SIG-M5 (cell line): ENCODE data around the gene SHFL.

ENCODE experiments used
- DNase-seq: peaks from one replicate; lab custom pipeline; 2025; lab: John Stamatoyannopoulos, UW

The SHFL gene

DNA sequence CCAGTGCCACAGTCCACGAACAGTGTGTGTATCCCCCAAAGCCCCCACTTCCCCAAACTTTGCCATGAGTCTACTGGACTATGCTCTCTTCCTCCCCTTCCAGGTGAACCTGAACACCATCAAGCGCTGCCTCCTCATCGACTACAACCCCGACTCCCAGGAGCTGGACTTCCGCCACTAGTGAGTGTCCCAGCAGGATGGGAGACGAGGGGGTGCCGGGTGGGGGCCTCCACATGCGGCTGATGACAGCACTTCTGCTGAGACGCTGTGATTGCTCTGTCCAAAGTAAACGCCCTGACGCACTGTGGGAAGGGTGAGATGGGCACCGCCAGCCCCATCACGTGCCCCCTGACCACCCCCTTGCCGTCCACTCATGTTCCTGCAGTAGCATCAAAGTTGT, 23.4 kb downstream of the SHFL start:
- DNase-seq: no peak

DNA sequence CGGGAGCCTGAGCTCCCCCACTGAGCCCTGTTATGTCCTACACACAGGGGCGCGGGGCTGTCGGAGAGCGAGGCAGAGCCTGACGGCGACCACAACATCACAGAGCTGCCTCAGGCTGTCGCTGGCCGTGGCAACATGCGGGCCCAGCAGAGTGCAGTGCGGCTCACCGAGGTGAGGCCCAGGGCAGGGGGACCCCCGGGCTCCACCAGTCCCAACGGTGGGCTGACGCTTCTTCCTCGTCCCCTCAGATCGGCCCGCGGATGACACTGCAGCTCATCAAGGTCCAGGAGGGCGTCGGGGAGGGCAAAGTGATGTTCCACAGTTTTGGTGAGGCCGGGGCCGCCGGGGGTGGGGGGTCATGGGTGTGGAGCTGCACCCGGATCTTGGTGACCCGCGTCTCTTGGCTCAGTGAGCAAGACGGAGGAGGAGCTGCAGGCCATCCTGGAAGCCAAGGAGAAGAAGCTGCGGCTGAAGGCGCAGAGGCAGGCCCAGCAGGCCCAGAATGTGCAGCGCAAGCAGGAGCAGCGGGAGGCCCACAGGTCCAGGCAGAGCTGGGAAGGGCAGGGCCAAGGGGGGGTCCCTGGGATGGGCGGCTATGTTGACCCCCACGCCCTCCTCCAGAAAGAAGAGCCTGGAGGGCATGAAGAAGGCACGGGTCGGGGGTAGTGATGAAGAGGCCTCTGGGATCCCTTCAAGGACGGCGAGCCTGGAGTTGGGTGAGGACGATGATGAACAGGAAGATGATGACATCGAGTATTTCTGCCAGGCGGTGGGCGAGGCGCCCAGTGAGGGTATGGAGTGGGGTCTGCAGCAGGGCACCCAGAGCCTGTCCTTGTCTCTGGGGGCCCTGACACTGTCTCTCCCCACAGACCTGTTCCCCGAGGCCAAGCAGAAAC, 24.2 kb downstream of the SHFL start:
- DNase-seq: no peak

DNA sequence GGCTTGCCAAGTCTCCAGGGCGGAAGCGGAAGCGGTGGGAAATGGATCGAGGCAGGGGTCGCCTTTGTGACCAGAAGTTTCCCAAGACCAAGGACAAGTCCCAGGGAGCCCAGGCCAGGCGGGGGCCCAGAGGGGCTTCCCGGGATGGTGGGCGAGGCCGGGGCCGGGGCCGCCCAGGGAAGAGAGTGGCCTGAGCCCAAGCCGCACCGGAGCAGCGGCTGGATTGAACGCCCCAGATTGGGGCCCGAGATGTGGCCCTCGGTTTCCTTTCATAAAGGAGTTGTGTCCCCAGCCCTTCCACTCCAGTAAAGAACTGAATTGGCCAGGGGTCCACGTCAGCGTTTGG, 24.8 kb downstream of the SHFL start:
- DNase-seq: no peak

DNA sequence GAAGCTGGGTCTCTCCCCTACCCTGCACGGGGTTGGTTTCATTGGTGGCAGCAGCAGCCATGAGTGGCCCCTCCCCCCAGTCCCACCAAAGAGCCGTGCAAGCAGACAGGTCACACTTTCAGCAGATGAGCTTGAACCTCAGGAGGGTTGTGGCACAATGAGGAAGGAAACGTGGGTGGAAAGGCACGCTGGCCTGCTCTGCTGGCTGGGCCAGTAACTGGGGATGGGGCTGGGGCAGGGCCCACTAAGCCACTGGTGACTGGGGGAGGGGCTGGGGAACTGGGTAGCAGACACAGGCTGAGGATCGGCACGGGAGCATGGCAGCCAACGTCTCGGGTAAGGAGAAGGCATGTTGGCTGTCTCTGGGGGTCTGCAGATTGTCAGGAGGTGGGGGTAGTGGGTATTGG, 25.3 kb downstream of the SHFL start, which contains the start of gene P2RY11:
Gene P2RY11 (plus strand): TSS at position 289 of the 407 bp plus-strand sequence. CDS start 29 bp downstream, at position 318.
- no peak for DNase-seq

DNA sequence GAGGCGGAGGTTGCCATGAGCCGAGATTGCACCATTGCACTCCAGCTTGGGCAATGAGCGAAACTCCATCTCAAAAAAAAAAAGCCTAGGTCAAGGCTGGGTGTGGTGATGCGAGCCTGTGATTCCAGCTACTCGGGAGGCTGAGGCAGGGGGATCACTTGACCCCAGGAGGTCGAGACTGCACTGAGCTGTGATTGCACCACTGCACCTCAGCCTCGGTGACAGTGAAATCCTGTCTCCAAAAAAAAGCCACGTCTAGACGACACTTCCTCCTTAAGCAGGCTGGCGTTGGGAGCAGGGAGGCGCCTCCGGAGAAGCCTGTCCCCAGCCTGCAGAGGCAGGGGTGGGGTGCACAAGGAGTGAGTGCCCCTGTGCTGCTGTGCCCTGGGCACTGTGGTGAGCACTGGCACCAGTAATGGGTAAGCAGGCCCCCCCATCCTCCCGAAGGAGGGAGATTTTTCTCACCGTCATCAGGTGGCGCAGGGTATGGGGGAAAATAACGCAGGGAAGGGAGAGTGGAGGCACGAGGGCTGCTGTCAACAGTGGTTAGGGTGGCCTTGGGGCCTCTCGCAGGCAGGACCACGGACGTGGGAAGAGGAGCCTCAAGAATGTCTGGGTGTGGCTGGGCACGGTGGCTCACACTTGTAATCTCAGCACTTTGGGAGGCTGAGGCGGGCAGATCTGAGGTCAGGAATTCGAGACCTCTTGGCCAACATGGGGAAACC, 26.1 kb downstream of the SHFL start:
- DNase-seq: no peak

DNA sequence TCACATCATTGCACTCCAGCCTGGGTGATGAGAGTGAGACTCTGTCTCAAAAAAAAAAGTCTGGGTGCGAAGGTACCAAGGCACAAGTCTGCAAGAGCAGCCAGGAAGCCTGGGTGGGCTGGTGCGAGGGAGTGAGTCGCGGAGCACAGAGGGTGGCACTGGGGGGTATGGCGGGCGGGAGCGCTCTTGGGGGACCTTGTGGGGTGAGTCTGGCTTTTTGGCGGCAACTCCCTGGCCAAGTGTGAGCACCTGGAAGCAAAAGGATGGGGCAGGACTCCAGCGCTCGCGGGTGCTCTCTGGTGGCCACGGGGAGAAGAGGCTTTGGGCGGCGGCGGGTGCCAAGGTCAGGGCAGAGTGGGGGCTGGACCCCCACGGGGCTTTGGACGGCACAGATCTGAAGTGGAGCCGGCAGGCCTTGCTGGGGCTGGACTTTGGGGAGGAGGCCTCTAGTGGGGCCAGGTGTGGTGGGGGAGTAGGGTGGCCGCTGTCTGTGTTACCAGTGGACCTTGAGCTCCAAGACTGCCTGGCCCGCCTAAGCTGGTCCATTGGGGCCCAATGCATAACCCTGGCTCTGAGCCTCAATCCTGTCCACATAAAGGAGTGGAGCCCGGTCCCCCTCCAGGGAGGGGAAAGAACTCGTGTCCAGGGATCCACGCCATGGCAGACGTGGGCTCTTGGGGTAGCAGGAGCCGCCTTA, 26.9 kb downstream of the SHFL start:
- no peak for DNase-seq

DNA sequence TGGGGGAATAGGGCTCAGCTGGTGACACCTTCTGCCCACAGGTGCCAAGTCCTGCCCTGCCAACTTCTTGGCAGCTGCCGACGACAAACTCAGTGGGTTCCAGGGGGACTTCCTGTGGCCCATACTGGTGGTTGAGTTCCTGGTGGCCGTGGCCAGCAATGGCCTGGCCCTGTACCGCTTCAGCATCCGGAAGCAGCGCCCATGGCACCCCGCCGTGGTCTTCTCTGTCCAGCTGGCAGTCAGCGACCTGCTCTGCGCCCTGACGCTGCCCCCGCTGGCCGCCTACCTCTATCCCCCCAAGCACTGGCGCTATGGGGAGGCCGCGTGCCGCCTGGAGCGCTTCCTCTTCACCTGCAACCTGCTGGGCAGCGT, 27.5 kb downstream of the SHFL start:
- DNase-seq: no peak

DNA sequence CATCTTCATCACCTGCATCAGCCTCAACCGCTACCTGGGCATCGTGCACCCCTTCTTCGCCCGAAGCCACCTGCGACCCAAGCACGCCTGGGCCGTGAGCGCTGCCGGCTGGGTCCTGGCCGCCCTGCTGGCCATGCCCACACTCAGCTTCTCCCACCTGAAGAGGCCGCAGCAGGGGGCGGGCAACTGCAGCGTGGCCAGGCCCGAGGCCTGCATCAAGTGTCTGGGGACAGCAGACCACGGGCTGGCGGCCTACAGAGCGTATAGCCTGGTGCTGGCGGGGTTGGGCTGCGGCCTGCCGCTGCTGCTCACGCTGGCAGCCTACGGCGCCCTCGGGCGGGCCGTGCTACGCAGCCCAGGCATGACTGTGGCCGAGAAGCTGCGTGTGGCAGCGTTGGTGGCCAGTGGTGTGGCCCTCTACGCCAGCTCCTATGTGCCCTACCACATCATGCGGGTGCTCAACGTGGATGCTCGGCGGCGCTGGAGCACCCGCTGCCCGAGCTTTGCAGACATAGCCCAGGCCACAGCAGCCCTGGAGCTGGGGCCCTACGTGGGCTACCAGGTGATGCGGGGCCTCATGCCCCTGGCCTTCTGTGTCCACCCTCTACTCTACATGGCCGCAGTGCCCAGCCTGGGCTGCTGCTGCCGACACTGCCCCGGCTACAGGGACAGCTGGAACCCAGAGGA, 28.0 kb downstream of the SHFL start:
- DNase-seq: no peak

DNA sequence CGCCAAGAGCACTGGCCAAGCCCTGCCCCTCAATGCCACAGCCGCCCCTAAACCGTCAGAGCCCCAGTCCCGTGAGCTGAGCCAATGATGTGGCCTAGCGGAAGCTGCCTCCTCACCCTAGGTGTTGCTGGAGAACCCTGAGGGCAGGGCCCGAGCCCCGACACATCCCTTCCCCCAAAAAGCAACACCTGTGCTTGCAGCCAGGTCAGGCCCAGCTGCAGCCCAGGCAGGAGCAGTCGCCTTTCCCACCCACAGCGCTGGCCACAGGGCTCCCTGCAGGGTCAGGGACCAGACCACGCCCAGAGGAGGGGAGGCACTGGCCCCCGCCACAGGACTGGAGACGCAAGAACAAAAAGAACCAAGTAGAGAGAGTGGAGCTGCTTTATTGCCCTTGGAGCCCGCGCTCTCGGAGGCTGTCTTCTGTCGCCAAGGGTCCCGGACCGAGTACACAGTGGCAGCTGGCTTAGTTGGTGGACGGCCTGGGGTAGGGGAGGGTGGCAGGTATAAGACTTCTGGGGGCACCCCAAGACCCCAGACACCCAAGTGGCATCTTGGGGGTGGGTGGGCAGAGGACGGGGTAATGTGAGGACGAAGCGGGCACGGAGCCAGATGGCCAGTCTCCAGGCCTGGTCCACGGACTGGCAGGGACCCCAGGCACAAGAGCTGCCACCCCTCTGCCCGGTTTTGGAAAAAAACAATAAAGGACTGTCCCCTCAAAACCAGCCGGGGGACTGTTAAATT, 28.7 kb downstream of the SHFL start:
- DNase-seq: no peak

DNA sequence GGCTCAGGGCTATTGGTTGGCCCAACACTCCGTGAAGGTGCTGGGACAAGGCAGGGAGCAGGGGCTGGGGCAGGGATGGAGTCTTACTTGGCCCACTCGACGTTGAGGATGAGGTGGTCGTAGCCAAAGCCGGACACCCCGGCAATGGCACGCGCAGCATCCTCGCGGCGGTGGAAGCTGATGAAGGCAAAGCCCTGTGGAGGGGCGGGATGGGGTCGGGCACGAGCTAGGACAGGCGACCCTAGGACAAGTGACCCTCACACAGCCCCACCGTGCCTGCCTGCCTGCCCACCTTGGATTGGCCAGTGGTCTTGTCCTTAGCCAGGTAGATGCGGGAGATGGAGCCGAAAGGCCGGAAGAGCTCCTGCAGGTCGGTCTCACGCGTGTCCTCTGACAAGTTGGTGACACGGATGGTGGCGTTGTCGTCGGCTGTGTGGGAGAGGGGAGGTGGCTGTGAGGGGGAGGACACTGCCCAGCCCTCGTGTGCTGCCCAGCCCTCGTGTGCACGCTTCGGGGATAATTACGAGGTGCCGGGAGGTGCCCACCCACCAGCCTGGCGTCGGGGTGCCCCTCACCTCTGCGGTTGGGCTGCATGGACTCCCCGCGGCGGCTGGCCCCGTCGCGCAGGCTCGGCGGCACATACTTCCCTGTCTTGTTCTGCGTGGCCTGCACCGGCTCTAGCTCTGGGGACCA, 29.4 kb downstream of the SHFL start:
- no peak for DNase-seq

DNA sequence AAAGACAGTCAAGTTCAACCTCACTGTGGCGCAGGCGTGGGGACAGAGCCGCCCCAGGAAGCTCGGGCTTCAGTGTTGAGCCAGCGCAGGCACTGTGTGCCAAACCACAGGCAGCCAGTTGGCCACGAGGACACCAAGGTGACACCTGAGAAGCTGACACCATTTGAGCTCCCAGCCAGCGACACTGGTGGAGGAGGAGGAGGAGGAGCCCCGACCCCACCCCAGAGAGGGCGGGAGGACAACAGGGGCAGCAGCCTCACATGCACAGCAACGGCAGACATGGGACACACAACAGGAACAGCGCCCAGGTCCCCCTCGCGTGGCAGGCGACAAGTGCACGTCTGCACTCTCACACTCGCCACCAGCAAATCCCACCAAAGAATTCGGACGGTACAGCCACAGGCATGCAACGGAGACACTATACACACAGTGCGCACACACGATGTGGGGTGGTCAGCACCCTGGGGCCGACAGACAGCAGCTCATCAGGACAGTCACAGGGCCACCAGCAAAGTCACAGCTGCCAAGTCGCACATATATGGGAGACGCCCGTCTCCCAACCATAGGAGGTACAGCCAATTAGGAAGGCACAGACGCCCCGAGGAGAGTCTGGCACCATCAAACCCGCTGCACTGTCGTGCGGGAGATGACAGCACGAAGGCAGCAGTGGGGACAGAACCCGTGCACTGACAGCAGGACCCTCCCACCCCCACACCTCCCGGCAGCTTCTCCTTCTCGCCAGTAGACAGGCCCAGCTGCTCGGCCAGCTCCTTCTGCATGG, 30.2 kb downstream of the SHFL start:
- DNase-seq: no peak

DNA sequence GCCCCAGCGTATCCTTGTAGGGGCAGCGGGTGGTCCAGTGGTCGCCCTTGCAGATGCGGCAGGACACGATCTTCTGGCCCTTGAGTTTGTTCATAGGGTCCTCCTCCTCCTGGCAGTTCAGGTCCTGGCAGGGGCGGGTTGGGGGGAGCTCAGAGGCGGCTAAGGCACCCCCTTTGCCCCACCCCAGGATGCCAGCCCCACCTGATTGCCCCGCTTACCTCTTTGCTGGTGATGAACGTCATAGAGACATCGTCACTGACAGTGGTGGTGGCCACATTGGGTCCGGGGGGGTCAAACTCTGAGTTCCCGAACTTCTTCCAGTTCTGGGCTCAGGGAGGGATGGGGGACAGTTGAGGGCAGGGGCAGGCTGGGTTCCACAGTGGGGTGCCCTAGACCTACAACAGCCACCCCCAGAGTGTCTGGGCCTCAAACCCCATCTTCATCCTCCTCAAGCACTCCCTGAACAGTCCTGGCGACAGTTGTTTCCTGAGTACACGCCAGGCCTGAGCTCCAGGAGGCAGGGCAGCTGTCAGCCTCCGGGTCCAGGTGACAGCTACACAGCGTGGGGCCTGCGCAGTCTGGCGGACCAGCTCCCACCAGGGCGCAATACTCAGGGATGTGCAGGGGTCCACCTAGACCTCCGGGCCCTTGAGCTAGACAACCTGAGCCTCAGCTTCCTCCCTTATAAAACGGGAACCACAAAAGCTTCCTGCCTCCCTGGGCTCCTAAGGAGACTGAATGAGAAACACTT, 30.9 kb downstream of the SHFL start:
- no peak for DNase-seq

DNA sequence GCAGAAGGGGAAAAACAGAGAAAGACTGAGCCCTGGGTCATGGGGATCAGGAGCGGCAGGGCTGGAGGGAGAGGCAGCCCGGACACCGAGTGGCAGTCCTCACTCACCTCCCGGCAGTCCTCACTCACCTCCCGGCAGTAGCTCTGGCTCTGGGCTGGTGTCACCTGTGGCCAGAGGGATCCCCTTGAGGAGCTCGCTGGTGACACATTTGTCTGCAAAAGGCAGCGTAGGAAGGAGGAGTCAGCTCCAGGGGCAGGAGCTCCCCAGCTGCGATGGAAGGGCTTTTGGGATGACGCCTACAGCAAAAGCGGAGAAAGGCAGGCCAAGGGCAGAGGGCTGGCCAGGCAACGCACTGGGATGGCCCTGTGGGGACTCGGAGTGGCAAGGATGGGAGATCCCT, 32.8 kb downstream of the SHFL start:
- no peak for DNase-seq

DNA sequence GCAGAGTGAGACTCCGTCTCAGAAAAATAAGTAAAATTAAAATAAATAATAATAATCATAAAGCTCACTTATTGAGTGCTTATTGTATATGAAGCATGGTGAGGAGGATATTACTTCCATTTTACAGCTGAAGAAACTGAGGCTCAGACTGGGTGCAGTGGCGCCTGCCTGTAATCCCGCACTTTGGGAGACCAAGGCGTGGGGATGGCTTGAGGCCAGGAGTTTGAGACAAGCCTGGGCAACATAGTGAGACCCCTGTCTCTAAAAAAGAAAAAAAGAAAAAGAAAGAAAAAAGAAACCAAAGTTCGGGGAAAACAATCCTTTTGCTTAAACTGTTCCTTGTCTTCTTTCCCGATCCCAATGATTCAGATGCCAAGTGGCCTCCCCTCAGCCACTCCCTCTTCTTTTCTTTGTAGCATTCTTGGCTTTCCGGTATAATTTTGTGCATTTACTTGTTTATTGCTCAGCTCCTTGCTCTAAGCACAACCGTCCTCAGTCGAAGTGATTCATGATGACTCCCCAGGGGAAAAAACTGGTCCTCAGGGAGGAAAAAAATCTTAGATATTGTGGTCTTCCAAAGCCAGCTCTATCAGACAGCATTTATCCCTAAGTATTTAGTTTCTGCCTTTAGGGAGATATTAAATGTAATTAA, 34.5 kb downstream of the SHFL start:
- no peak for DNase-seq

DNA sequence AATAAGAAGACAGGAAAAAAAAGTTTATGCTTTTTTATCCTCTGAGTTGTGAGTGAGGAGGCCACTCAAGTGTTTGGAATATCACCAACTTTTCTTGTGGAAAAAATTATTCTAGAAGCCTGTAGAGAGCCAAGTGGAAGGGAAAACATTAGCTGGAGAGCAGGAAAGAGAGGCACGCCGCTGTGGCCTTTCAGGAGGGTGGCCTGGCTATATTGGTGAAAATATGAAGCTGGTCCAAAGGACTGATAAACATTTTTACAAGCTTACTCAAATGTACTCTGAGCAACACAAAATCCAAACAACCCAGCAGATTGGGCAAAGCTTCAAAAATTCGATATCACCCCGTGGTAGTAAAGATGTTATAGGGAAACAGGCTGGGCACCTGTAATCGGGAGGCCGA, 35.9 kb downstream of the SHFL start:
- DNase-seq: no peak

DNA sequence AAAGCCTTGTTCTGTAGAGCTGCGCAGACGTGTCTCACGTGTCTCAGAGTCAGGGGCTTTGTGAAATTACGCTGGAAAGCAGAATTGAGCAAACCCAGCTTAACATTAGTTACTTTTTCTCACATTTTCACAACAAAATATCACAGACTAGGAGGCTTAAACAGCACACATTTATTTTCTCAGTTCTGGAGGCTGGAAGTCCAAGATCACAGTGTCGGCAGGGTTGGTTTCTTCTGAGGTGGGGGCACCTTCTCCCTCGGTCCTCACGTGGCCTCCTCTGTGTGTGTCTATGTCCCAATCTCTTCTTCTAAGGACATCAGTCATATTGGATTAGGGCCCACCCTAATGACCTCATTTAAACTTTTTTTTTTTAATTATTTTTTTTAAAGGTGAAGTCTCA, 38.3 kb downstream of the SHFL start:
- no peak for DNase-seq

DNA sequence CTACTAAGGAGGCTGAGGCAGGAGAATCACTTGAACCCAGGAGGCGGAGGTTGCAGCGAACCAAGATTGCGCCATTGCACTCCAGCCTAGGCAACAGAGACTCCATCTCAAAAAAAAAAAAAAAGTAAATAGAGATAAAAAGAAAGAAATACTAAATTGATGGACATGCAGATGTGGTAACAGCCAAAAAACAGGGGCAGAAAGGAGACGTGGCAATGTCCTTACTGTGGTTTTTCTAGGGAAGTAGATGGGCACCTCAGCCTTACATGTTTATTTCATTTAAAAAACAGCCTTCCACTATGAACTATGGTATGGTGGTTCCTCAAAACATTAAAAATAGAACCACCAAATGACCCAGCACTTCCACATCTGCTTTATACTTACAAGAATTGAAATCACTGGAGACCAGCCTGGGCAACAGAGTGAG, 40.1 kb downstream of the SHFL start:
- DNase-seq: peak; percentile 75

DNA sequence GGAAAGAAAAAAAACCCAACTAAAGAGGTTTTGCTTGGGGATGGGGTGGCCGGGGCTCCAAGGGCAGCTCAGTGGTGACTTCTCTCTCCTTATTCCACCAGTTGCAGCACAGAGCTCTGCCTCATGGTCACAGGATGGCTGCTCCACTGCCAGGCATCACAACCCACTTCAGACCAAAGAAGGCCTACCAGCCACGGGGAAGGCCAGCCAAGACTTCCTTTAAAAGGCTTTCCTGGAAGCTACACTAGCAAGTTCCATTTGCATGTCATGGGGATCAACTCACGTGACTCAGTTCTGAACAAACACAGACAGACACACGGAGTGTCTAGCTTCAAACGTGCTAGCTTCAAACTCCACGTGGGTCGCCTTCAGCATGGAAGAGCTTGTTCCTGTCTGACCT, 46.8 kb downstream of the SHFL start:
- no peak for DNase-seq

DNA sequence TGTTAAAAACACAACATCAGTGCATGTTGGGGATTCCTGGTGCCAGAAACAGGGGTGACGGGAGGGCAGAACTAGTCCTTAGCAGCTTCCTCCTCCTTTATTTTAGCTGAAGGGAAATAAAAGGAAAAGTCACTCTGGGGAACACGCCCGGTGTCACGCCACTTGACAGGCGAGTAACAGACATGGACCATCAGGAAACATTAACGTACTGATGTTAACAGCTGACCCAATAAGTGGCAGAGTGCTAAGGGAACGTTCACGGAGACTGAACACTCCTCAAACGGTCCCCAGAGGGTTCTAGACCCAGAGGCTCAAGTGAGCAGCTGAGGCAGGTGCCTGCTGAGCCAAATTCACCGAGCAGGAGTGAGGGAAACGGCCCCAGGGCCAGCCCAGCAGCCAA, 47.5 kb downstream of the SHFL start:
- DNase-seq: no peak
